SH-SY5Y (cell line): ENCODE measurements around the gene FGFRL1.

Source experiments
- GATA2 ChIP-seq: IDR thresholded peaks from 2 replicates; pipeline ENCODE4 v1.6.1; 2011; ENCODE audit warnings: mild to moderate bottlenecking, low read depth, low read length
- GATA3 ChIP-seq: IDR thresholded peaks from 2 replicates; pipeline ENCODE4 v1.6.1; 2011; ENCODE audit warnings: low read depth, mild to moderate bottlenecking, low read length, moderate library complexity

- TF ChIP-seq GATA3 (no peak), GATA2 (no peak)
Measured at GRCh38 chr4:1024882-1025545, 13.6 kb downstream of the FGFRL1 start.
